Upper lobe of right lung (tissue), 1 donor: ENCODE data around the gene FAM89B. TPM values are rescaled to one million over a fixed set of nuclear protein-coding genes. Genes with fewer than 3 reads are reported as not detected.

ENCODE experiments used
- ATAC-seq: fragments of 200-7000 bp; cut with Tn5 transposase; one replicate; pipeline ENCODE4 v1.9.1; 2020; ENCODE audit warnings: mild to moderate bottlenecking, moderate library complexity
- DNase-seq: peaks from one replicate; pipeline ENCODE4 v3.0.0-alpha.2; 2020
- H3K27ac ChIP-seq: fragments of 200-600 bp; one replicate; pipeline ENCODE4 v1.8.0; 2022
- H3K27me3 ChIP-seq: fragments of 200-600 bp; one replicate; pipeline ENCODE4 v1.8.0; 2022; ENCODE audit warnings: mild to moderate bottlenecking
- H3K36me3 ChIP-seq: fragments of 200-600 bp; one replicate; pipeline ENCODE4 v1.8.0; 2022
- H3K4me1 ChIP-seq: fragments of 200-600 bp; one replicate; pipeline ENCODE4 v1.8.0; 2022
- H3K4me3 ChIP-seq: fragments of 200-600 bp; one replicate; pipeline ENCODE4 v1.8.0; 2022; ENCODE audit warnings: mild to moderate bottlenecking
- H3K9me3 ChIP-seq: fragments of 200-600 bp; one replicate; pipeline ENCODE4 v1.8.0; 2022
- CTCF ChIP-seq: fragments of 200-600 bp; IDR thresholded peaks from one replicate; pipeline ENCODE4 v1.8.0; 2022; ENCODE audit warnings: antibody characterized with exemption
- intact Hi-C: fragments of 100-400 bp; cut with DNase I; formaldehyde crosslinking; loops from one replicate; pipeline ENCODE4 v1.11.0; 2022
- total RNA-seq: library from RNA; stranded (reverse); fragmentation: NEBNext Ultra II Directional; extraction: Animal tissue kit (Norgen Biotek cat#: 25700); gene quantifications from one replicate; pipeline ENCODE4 v1.2.1, GENCODE V29; 2021
- donor health status: DM: no; HTN: yes; CAD: no; lungs with severe emphysema.

FAM89B gene
- total RNA-seq, 1 donor from 2014 or later = 44.1 TPM

GRCh38 chr11:65532388-65533064 lies 39.8 kb upstream of the FAM89B start:
- H3K36me3 ChIP-seq = peaks cover 85% of the 10 kb centered on the region
- no peak for DNase-seq
- no peak for TF ChIP-seq CTCF

GRCh38 chr11:65535102-65535501 lies 37.2 kb upstream of the FAM89B start:
- no peak for TF ChIP-seq CTCF
- peaks cover 82% of the 10 kb centered on the region for H3K36me3 ChIP-seq
- peaks cover 6% of the 10 kb centered on the region for H3K4me1 ChIP-seq
- ATAC-seq (no peak), DNase-seq (no peak)
- no peak overlapping the region for H3K27ac ChIP-seq
- intact Hi-C loops = no loop called here
- H3K27me3 ChIP-seq = no peaks in the 10 kb centered on the region
- H3K4me3 ChIP-seq = no peak overlapping the region
- no peaks in the 10 kb centered on the region for H3K9me3 ChIP-seq

More at GRCh38 chr11:65532388-65533064, 39.8 kb upstream of the FAM89B start:
- intact Hi-C loops = no loop called here
- no peak overlapping the region for H3K27ac ChIP-seq
- no peak overlapping the region for H3K4me3 ChIP-seq
- no peaks in the 10 kb centered on the region for H3K4me1 ChIP-seq
- ATAC-seq = no peak
- H3K27me3 ChIP-seq = no peaks in the 10 kb centered on the region
- no peaks in the 10 kb centered on the region for H3K9me3 ChIP-seq

- no peak for TF ChIP-seq CTCF
- ATAC-seq (no peak), DNase-seq (no peak)
- Histone ChIP-seq H3K4me3 (no peak overlapping the region), H3K27ac (no peak overlapping the region), H3K36me3 (peaks cover 66% of the 10 kb centered on the region), H3K27me3 (no peaks in the 10 kb centered on the region), H3K9me3 (no peaks in the 10 kb centered on the region), H3K4me1 (peaks cover 15% of the 10 kb centered on the region)
- intact Hi-C loops = no loop called here
These were observed 35.7 kb upstream of the FAM89B start for GRCh38 chr11:65536412-65537295.

GRCh38 chr11:65537296-65537597 lies 35.1 kb upstream of the FAM89B start:
- intact Hi-C loops = no loop called here
- TF ChIP-seq CTCF = no peak
- DNase-seq (no peak), ATAC-seq (no peak)
- H3K27me3 ChIP-seq = no peaks in the 10 kb centered on the region
- H3K4me1 ChIP-seq = peaks cover 20% of the 10 kb centered on the region
- no peak overlapping the region for H3K27ac ChIP-seq
- H3K36me3 ChIP-seq = peaks cover 60% of the 10 kb centered on the region
- no peaks in the 10 kb centered on the region for H3K9me3 ChIP-seq
- H3K4me3 ChIP-seq = no peak overlapping the region

GRCh38 chr11:65537620-65538231 lies 34.6 kb upstream of the FAM89B start:
- ATAC-seq (no peak), DNase-seq (no peak)
- Histone ChIP-seq H3K4me3 (no peak overlapping the region), H3K27ac (no peak overlapping the region), H3K27me3 (no peaks in the 10 kb centered on the region), H3K4me1 (peaks cover 24% of the 10 kb centered on the region), H3K36me3 (peaks cover 56% of the 10 kb centered on the region), H3K9me3 (no peaks in the 10 kb centered on the region)
- TF ChIP-seq CTCF = no peak
- intact Hi-C loops = no loop called here
